Keratinocyte (primary cell): ENCODE results near the gene PLXND1. TPM values are rescaled to one million over a fixed set of nuclear protein-coding genes. Genes with fewer than 3 reads are reported as not detected.

ENCODE experiments used
- DNase-seq: peaks from one replicate; pipeline ENCODE4 v3.0.0-alpha.2; 2011; ENCODE audit warnings: low read depth, missing footprints, low spot score
- FAIRE-seq: peaks from 2 replicates; lab custom pipeline; 2011; peaks lifted over from hg19 to GRCh38; lab: Jason Lieb, UNC
- H2AFZ ChIP-seq: 2 replicates; pipeline ENCODE4 v1.6.0; 2012; ENCODE audit warnings: low read length, control low read depth, inconsistent platforms; ENCODE audit not compliant: control insufficient read depth
- H3K27ac ChIP-seq: 2 replicates; pipeline ENCODE4 v1.5.1; 2011; ENCODE audit warnings: low read length; ENCODE audit not compliant: control insufficient read depth, insufficient read depth
- H3K27me3 ChIP-seq: 3 replicates; pipeline ENCODE4 v1.6.0; 2011; ENCODE audit warnings: low read length; ENCODE audit not compliant: control insufficient read depth, insufficient read depth; ENCODE audit errors: extremely low read depth
- H3K36me3 ChIP-seq, 2 experiments: 2 replicates in 1 of 2; 3 replicates in 1 of 2; pipeline ENCODE4 v1.5.1; 2011; ENCODE audit warnings: low read length in 2 of 2, mild to moderate bottlenecking in 1 of 2; ENCODE audit not compliant: control insufficient read depth in 2 of 2, insufficient read depth in 2 of 2; ENCODE audit errors: extremely low read depth in 1 of 2
- H3K4me1 ChIP-seq: 3 replicates; pipeline ENCODE4 v1.5.1; 2011; ENCODE audit warnings: low read length; ENCODE audit not compliant: control insufficient read depth, insufficient read depth; ENCODE audit errors: extremely low read depth
- H3K4me2 ChIP-seq: 3 replicates; pipeline ENCODE4 v1.6.0; 2011; ENCODE audit warnings: low read depth, low read length; ENCODE audit not compliant: control insufficient read depth, insufficient read depth; ENCODE audit errors: extremely low read depth
- H3K4me3 ChIP-seq, 3 experiments: fragments of 200-600 bp in 1 of 3; sonication (generic) in 1 of 3; 2 replicates in 2 of 3; 3 replicates in 1 of 3; pipeline ENCODE4 v1.5.1; 2011 to 2016; ENCODE audit warnings: low read length in 3 of 3, mild to moderate bottlenecking in 3 of 3, control low read depth in 2 of 3, inconsistent platforms in 1 of 3, low read depth in 1 of 3, mixed read lengths in 1 of 3, mixed run types in 1 of 3, moderate library complexity in 1 of 3; ENCODE audit not compliant: control insufficient read depth in 2 of 3, insufficient read depth in 2 of 3; ENCODE audit errors: extremely low read depth in 1 of 3
- H3K79me2 ChIP-seq: 2 replicates; pipeline ENCODE4 v1.6.0; 2012; ENCODE audit warnings: low read length; ENCODE audit not compliant: control insufficient read depth, insufficient read depth
- H3K9ac ChIP-seq: 3 replicates; pipeline ENCODE4 v1.6.0; 2011; ENCODE audit warnings: low read length; ENCODE audit not compliant: control insufficient read depth, insufficient read depth; ENCODE audit errors: extremely low read depth
- H3K9me1 ChIP-seq: 3 replicates; pipeline ENCODE4 v1.6.0; 2011; ENCODE audit warnings: low read length; ENCODE audit not compliant: control insufficient read depth, insufficient read depth; ENCODE audit errors: extremely low read depth
- H3K9me3 ChIP-seq: 2 replicates; pipeline ENCODE4 v1.5.1; 2012; ENCODE audit warnings: low read depth, low read length; ENCODE audit not compliant: control insufficient read depth
- H4K20me1 ChIP-seq: 3 replicates; pipeline ENCODE4 v1.6.0; 2011; ENCODE audit warnings: low read length; ENCODE audit not compliant: control insufficient read depth, insufficient read depth; ENCODE audit errors: extremely low read depth
- CTCF ChIP-seq, 3 experiments: IDR thresholded peaks in 1 of 3; conservative IDR thresholded peaks in 1 of 3; optimal IDR thresholded peaks in 1 of 3; 2 replicates in 2 of 3; 3 replicates in 1 of 3; pipeline versions ENCODE3 to v1.5.1; 2011; ENCODE audit warnings: low read length in 3 of 3, mild to moderate bottlenecking in 3 of 3, moderate library complexity in 2 of 3, control low read depth in 1 of 3, inconsistent platforms in 1 of 3; ENCODE audit not compliant: insufficient read depth in 2 of 3; ENCODE audit errors: extremely low read depth in 1 of 3
- EZH2 ChIP-seq: IDR thresholded peaks from one replicate; pipeline ENCODE4 v1.6.1; 2012; ENCODE audit warnings: inconsistent platforms, mild to moderate bottlenecking, low read length, moderate library complexity
- dilution Hi-C: fragments of 300-500 bp; cut with MboI; formaldehyde crosslinking; loops from one replicate; pipeline ENCODE4 v1.7.0; 2020; ENCODE audit warnings: low sequenced_read_pairs; ENCODE audit not compliant: extremely low pct_ligation_motif_present
- polyA plus RNA-seq, 5 experiments: library from polyadenylated mRNA; depleted of rRNA in 3 of 5; stranded (reverse) in 3 of 5; stranded (forward) in 1 of 5; unstranded in 1 of 5; fragments of >200 nt; gene quantifications; 1 replicate in 1 of 5; 2 replicates in 3 of 5; 3 replicates in 1 of 5; pipeline versions ENCODE4 v1.2.1 to v1.2.3, GENCODE V29; 2011 to 2012; ENCODE audit warnings: missing spikeins in 2 of 5, low read depth in 1 of 5, low replicate concordance in 1 of 5

Gene PLXND1
- polyA plus RNA-seq, 1 donor (not counting 4 experiments of a cell fraction or from before 2014, with no cell fraction given), result 0.09 TPM

- no peaks in the 10 kb centered on the region for H3K4me1 ChIP-seq
- H3K27me3 ChIP-seq, result peaks cover 12% of the 10 kb centered on the region
- no peak for DNase-seq
- no peak overlapping the region for H3K4me2 ChIP-seq
- H3K79me2 ChIP-seq, result no peaks in the 10 kb centered on the region
- H3K9me3 ChIP-seq, result no peaks in the 10 kb centered on the region
- no peak overlapping the region for H3K27ac ChIP-seq
- no peaks in the 10 kb centered on the region for H4K20me1 ChIP-seq
- no peak overlapping the region for H3K4me3 ChIP-seq
- no peaks in the 10 kb centered on the region for H3K36me3 ChIP-seq
- no peak for FAIRE-seq
- dilution Hi-C loops, result no loop called here
- H3K9ac ChIP-seq, result no peak overlapping the region
- TF ChIP-seq CTCF (optimal IDR thresholded peaks at IDR 0.05 in 1 of 3, IDR thresholded peaks at IDR 0.05 in 1 of 3, conservative IDR thresholded peaks at IDR 0.05 in 1 of 3; ENCODE audit: extremely low read depth in 1 of 3, insufficient read depth in 2 of 3, low read length in 3 of 3) (no peak), EZH2 (no peak)
- H3K9me1 ChIP-seq, result no peaks in the 10 kb centered on the region
- no peak overlapping the region for H2AFZ ChIP-seq
These were observed 6.3 kb upstream of the PLXND1 start for GRCh38 chr3:129612534-129613366.

- H3K9ac ChIP-seq, result no peak overlapping the region
- FAIRE-seq (no peak), DNase-seq (no peak)
- dilution Hi-C loops, result no loop called here
- no peaks in the 10 kb centered on the region for H4K20me1 ChIP-seq
- peaks cover 20% of the 10 kb centered on the region for H3K27me3 ChIP-seq
- H2AFZ ChIP-seq, result no peak overlapping the region
- H3K79me2 ChIP-seq, result no peaks in the 10 kb centered on the region
- no peak overlapping the region for H3K4me3 ChIP-seq
- H3K9me1 ChIP-seq, result no peaks in the 10 kb centered on the region
- no peaks in the 10 kb centered on the region for H3K9me3 ChIP-seq
- TF ChIP-seq CTCF (optimal IDR thresholded peaks at IDR 0.05 in 1 of 3, IDR thresholded peaks at IDR 0.05 in 1 of 3, conservative IDR thresholded peaks at IDR 0.05 in 1 of 3; ENCODE audit: extremely low read depth in 1 of 3, insufficient read depth in 2 of 3, low read length in 3 of 3) (no peak), EZH2 (no peak)
- no peaks in the 10 kb centered on the region for H3K36me3 ChIP-seq
- H3K27ac ChIP-seq, result no peak overlapping the region
- no peak overlapping the region for H3K4me2 ChIP-seq
- no peaks in the 10 kb centered on the region for H3K4me1 ChIP-seq
These were observed 5.5 kb upstream of the PLXND1 start for GRCh38 chr3:129611812-129612533.
